Ishikawa (cell line): ENCODE measurements around the gene TIGIT.

Experiments
- EP300 ChIP-seq: IDR thresholded peaks from 2 replicates; pipeline ENCODE4 v1.6.1; 2012; ENCODE audit warnings: borderline replicate concordance
- NFIC ChIP-seq: IDR thresholded peaks from 2 replicates; pipeline ENCODE4 v1.6.1; 2012
- TAF1 ChIP-seq: IDR thresholded peaks from 2 replicates; pipeline ENCODE4 v1.6.1; 2012; ENCODE audit warnings: low read depth, mild to moderate bottlenecking
- TCF12 ChIP-seq: IDR thresholded peaks from 2 replicates; pipeline ENCODE4 v1.6.1; 2012; ENCODE audit warnings: low read depth
- TEAD4 ChIP-seq: IDR thresholded peaks from 2 replicates; pipeline ENCODE4 v1.6.1; 2012
- TF ChIP-seq, protein P1 (sequence below): IDR thresholded peaks from 2 replicates; pipeline ENCODE4 v1.6.1; 2012

DNA sequence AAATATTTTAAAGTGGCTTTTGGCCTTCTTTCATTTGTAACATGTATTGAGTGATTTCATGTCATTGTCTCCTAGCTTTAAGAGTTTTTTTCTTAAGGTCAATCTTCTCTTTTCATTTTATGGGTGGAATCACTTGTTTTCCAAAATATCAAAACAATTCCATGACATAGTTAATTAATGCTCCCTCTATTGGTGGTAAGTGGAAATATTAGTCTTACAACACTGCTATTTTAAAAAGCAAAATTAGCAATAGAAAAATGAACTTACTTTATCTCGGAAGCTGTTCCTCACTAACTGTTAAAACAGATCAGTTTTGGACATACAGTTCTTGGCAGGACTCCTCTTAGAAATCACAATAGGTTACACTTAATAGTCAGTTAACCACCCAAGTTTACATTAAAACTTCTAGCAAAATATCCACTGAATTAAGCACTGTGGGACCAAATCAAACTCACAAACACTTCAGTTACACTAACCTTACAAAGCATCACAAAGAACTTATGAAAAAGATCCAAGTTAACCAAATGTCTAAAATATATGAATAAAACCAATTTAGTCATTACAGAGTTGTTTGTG, 42.4 kb downstream of the TIGIT start:
- TF ChIP-seq TEAD4: no peak
- no peak for TF ChIP-seq TCF12
- TF ChIP-seq TAF1: no peak
- TF ChIP-seq NFIC: no peak
- TF ChIP-seq, protein P1, sequence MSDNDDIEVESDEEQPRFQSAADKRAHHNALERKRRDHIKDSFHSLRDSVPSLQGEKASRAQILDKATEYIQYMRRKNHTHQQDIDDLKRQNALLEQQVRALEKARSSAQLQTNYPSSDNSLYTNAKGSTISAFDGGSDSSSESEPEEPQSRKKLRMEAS: no peak
- TF ChIP-seq EP300: no peak
